Retinal pigment epithelial cell (primary cell): ENCODE results near the gene BBS5.

ENCODE experiments used
- DNase-seq: peaks from one replicate; pipeline ENCODE4 v3.0.0-alpha.2; 2010; ENCODE audit warnings: low read depth
- H3K4me3 ChIP-seq: 2 replicates; pipeline ENCODE4 v1.5.1; 2011; ENCODE audit warnings: mild to moderate bottlenecking, low read length, control low read depth, moderate library complexity
- CTCF ChIP-seq: conservative IDR thresholded peaks from 2 replicates; pipeline ENCODE4 v1.5.1; 2011; ENCODE audit warnings: low read depth, low read length, control low read depth, inconsistent platforms

The BBS5 gene

DNA sequence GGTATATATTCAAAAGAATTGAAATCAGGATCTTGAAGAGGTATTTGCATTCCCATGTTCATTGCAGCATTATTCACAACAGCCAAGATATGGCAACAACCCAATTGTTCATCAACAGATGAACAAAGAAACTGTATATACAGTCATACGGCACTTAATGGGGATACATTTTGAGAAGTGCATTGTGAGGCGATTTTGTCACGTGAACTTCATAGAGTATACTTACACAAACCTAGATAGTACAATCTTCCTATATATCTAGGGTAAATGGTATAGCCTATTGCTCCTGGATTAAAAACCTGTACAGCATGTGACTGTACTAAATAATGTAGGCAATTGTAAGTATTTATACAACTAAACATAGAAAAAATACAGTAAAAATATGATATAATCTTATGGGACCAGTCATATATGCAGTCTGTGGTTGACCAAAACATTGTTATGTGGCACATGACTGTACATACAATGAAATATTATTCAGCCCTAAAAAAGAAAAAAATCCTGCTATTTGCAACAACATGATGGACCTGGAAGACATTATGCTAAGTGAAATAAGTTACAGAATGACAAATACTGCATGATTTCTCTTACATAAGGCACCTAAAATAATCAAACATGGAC is 9.2 kb upstream of the BBS5 start:
- DNase-seq = no peak
- no peak for TF ChIP-seq CTCF
- no peak overlapping the region for H3K4me3 ChIP-seq

- DNase-seq = no peak
- no peak overlapping the region for H3K4me3 ChIP-seq
- no peak for TF ChIP-seq CTCF
Measured at GRCh38 chr2:169472249-169472648, 7.0 kb upstream of the BBS5 start.

GRCh38 chr2:169476459-169476858 is 2.8 kb upstream of the BBS5 start:
- peak; percentile 39 for DNase-seq
- H3K4me3 ChIP-seq = no peak overlapping the region
- TF ChIP-seq CTCF = no peak

DNA sequence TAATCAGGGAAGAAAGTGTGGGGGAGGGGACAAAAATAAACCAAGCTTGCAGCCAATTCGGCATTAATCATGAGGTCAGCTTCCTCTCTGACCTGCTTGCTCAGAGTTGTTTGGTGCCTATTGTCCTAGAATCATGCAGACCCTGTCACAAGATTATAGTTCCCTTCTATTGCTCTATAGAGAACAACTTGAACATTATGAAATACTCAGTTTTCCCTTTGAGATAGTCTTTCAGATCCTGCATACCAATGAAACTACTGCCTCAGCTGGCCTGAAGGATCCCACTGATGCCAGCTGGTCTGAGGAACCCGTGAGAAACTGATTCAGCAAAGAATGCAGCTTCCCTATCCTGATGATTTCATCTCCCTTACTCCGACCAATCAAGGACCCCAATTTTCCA is 955 bp upstream of the BBS5 start:
- TF ChIP-seq CTCF = no peak
- DNase-seq = peak; percentile 63
- H3K4me3 ChIP-seq = no peak overlapping the region

- H3K4me3 ChIP-seq = peak overlapping the region; percentile 86
- no peak for TF ChIP-seq CTCF
- no peak for DNase-seq
Measured at GRCh38 chr2:169478745-169479256, 493 bp upstream of the BBS5 start.

DNA sequence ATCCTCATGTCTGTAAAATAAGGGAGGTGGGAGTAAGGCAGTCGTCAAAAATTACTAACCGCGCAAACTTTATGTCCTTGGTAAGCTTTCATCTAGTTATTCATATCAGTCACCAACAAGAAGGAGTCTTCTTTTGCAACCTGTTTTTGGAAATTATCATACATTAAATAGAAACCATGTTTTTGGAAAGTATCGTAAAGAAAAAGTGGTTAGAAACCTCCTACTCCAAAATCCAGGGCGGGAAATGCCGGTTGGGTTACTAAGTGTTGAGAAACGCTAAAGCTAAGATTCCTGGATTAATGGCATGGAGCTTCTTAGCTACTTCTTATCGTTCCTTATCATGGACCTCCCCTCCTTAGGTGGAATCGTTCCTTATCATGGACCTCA is 778 bp downstream of the BBS5 start:
- DNase-seq = no peak
- peak overlapping the region; percentile 86 for H3K4me3 ChIP-seq
- TF ChIP-seq CTCF = no peak

DNA sequence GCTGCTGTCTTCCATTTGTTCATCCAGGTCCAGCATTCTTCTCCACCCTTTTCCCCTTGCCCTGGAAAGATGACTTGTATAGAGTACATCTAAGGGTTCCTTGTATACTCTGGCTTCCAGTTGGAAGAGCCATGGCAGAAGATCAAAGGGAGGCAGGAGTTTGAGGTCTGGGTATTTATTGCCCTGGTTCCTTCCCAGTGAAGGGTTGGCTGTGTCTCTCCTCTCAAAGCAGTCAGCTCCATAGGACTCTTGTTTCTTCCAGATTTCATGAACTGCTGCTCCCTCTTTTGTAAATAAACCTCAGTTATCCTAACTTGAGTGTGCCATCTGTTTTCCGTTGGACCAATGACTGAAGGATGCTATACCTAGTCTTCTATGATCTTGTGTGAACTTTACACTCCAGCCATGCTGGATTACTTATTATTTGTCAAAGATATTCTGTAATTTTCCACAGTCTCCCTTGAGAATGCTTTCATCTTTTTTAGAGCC is 6.4 kb downstream of the BBS5 start:
- TF ChIP-seq CTCF = no peak
- DNase-seq = no peak
- H3K4me3 ChIP-seq = no peak overlapping the region
